ENCODE data around the gene ASPRV1.
A peak's percentile ranks its signal among the peaks of the same experiment; 100 is the strongest.
"Not testable (repeated sequence)": the region's sequence is repeated elsewhere in the genome, so short reads cannot be mapped to it uniquely, and the experiment has no call there.

ASPRV1 gene

GRCh38 chr2:69965756-69966445 lies 4.5 kb upstream of the ASPRV1 start:
- peak in 1 of 10 donors; percentile 57 for DNase-seq
- intact Hi-C loops (cut with DNase I), result no loop called here

- peak in 1 of 10 donors; percentile 13 for DNase-seq
- intact Hi-C loops (cut with DNase I), result no loop called here
Observed at GRCh38 chr2:69964353-69964841, 3.0 kb upstream of the ASPRV1 start.

GRCh38 chr2:69962986-69963730 lies 1.7 kb upstream of the ASPRV1 start:
- peak in 1 of 10 donors; percentile 47 for DNase-seq
- intact Hi-C loops (cut with DNase I), result no loop called here

GRCh38 chr2:69960821-69961220 lies 610 bp downstream of the ASPRV1 start:
- intact Hi-C loops (cut with DNase I), result no loop called here
- DNase-seq, result peak in 1 of 10 donors; percentile 79

DNA sequence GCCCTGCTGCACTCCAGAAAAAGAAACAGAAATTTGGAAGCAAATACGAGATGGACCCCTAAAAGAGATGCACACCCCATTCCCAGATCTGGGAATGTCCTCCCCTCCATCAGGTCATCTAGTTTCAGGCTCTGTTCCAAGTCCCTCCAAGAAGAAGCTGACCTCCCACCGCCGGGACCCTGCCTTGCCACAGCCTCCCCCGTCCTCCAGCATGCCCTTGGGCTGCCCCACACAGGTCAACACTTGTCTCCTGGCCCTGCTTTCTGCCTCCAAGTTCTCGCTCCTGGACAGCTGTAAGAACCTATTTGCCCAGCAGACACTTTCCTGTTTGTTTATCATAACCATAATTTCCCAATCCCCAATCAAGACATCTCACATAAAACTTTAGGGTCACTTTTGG lies 2.0 kb downstream of the ASPRV1 start:
- intact Hi-C loops (cut with DNase I), result no loop called here
- DNase-seq, result peak in 1 of 10 donors; percentile 44

GRCh38 chr2:69958480-69958879 lies 3.0 kb downstream of the ASPRV1 start:
- intact Hi-C loops (cut with DNase I), result no loop called here
- DNase-seq, result peak in 1 of 10 donors; percentile 11

GRCh38 chr2:69957965-69958364 lies 3.5 kb downstream of the ASPRV1 start:
- DNase-seq, result no peak
- intact Hi-C loops (cut with DNase I), result no loop called here

DNA sequence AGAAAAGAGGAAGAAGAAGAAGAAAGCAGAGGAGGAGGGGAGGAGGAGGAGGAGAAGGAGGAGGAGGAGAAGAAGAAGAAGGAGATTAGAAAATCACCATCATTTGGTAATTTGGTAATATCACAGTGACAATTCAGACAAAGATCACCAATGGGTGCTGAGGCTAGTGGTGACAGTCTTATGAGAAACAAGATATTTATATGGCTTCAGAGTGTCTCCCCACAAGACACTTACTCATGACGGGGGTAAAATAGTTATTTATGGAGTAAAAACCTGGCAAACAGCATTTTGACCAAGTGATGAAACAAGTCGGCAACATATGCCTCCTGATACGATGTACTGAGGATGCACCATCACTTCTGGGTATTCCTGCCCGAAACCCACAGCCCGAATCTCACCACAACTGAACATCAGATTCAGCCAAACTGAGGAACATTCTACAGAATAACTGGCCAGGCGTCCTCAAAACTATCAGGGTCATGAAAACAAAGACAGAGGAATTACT lies 4.9 kb downstream of the ASPRV1 start:
- DNase-seq, result no peak
- intact Hi-C loops (cut with DNase I), result no loop called here

DNA sequence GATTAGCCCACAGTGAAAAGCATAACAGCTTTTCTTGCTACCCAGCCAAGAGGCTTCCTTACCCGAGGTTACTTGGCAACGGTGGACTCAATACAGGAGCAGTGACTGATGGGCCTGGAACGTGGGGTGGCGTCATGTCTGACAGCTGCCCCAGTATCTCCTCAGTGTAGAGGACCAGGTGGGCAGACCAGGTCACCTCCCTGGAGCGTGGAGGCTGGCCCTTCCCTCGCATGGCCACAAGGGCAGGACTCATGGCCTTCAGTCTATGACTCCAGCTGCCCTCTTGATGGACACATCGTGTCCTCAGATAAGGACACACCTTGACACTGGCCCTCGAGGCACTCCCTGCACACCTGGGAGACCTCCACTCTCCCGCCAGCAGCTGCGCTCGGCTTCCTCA lies 6.4 kb downstream of the ASPRV1 start:
- intact Hi-C loops (cut with DNase I), result no loop called here
- DNase-seq, result no peak

DNA sequence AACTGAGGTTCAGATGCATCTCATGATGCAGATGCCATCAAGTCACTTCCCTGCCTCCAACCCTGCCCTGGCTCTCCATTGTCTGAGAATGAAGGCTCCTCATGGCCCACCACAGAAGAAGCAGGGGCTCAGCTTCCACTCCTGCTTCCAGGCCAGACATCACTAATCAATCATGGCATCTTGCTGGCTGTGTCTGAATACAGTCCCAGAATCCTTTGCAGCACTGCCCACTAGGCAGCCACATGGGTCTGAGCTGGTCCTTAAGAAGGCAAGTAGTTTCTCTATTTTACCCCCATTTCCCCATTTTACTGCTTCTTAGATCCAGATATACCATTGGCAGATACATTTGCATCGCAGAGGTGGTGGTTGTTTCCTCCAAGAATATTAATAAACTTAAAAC lies 7.3 kb downstream of the ASPRV1 start:
- no peak for DNase-seq

DNA sequence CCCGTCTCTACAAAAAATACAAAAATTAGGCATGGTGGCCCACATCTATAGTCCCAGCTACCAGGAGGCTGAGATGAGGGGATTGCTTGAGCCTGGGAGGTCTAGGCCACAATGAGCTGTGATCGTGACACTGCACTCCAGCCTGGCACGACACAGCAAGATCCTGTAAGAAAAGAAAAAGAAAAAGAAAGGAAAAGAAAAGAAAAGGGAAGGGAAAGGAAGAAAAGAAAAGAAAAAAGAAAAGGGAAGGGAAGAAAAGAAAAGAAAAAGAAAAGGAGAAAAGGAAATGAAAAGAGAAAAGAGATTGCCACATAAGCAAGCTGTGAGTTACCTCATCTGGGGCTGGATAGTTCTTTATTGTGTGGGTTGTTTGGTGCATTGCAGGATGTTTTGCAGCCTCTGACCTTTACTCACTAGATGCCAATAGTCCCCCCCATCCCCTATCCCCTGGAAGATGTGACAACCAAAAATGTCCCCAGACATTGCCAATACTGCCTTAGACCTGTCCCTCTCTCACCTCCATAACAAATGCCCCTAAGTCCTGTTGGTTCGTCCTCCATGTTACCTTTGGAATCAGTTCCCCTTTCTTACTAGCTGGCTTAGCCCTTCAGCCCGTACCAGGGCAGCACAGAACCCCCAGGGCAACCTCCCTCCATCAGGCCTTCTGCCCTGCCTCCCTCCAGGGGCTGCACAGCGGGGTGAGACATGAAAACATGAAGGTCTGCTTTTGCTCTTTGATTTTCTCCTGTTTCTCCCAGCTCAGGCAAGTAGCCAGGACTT lies 8.9 kb downstream of the ASPRV1 start:
- intact Hi-C loops (cut with DNase I), result no loop called here
- DNase-seq, result no peak

More for the DNA sequence above, 7.3 kb downstream of the ASPRV1 start:
- intact Hi-C loops (cut with DNase I), result no loop called here

- intact Hi-C loops (cut with DNase I); DNase-seq: not testable (repeated sequence)
Observed at GRCh38 chr2:69950671-69951070, 10.8 kb downstream of the ASPRV1 start.

DNA sequence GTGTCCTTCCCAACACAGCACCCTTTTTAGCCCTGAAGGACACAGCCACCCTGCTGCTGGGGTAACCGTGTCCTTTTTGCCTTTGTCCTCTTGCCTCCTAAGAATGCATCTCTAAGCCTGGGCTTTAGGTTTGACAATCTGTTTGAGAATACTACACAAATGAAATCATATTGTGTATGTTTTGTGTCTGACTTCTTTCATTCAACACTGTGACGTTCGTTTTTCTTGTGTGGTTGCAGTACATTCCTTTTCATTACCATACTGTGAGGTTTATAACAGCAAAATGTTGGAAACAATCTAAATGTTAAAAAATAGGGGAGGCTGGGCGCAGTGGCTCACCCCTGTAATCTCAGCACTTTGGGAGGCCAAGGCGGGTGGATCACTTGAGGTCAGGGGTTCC lies 11.2 kb downstream of the ASPRV1 start:
- DNase-seq, result no peak
- intact Hi-C loops (cut with DNase I), result no loop called here

DNA sequence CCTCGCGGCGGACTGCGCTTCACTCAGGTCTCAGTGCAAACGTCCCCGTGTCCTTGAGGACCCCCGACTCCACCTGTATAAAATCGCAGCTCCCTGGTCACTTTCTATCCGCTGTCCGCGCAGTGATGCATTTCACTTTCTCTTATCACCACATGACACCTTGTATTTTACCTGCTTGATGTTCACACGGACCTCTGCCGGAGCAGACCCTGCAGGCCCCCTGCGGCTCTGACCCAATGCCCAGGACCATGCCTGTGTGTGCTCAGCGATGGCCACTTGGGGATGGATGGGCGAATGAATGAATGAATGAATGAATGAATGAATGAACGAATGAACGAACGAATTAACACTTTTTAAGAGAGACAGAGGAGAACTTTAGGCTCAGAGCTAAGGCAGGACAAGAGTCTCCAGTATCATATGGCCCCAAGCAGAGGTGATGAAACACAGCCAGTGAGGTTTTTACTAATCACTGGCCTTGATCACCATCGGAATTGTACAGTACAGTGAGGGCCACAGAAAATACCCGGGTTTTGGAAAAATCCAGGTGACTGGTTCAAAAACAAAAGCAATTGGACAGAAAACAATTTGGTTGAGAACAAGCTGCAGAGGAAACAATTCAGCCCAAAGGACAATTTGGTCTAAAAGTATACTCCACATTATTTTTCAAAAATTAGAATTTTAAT lies 12.3 kb downstream of the ASPRV1 start:
- intact Hi-C loops (cut with DNase I), result no loop called here
- DNase-seq, result no peak

DNA sequence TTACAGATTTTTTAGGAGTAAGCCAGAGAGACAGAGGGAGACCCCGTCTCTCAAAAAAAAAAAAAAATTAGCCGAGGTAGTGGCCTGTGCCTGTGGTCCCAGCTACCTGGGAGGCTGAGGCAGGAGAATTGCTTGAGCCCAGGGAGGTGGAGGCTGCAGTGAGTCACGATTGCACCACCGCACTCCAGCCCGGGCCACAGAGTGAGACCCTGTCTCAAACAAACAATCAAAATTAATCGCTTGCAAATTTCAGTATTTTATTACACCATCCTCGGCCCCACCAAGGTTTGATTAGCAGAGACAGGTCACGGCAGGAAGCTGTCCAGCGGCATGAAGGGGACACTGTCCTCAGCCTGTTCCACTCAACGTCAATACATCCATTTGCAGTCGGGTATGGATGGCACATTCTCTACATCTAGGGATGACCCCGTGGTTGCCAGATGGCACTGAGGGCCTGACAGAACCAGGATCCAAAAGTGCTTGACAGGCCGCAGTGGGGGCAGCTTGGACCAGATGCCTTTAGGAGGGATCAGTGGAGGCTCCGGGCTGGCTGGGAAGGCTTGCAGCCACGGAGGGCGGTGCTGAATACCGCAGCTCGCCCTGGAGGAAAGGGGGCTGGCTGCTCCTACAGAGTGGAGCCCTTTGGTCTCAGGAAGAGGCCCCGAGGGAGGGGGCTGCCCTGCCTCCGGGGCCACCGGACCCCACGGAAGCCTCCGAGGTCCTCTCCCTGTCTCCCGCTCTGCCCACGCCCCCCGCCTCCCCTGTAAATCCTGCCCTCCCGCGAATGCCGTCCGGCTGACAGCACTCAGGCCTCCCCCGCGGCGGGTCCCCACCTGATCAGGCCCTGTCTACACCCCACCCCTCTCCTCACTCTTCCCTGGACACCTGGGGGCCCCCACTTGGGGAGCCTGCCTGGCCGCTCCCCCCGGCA lies 13.1 kb downstream of the ASPRV1 start:
- no peak for DNase-seq
- intact Hi-C loops (cut with DNase I), result no loop called here

DNA sequence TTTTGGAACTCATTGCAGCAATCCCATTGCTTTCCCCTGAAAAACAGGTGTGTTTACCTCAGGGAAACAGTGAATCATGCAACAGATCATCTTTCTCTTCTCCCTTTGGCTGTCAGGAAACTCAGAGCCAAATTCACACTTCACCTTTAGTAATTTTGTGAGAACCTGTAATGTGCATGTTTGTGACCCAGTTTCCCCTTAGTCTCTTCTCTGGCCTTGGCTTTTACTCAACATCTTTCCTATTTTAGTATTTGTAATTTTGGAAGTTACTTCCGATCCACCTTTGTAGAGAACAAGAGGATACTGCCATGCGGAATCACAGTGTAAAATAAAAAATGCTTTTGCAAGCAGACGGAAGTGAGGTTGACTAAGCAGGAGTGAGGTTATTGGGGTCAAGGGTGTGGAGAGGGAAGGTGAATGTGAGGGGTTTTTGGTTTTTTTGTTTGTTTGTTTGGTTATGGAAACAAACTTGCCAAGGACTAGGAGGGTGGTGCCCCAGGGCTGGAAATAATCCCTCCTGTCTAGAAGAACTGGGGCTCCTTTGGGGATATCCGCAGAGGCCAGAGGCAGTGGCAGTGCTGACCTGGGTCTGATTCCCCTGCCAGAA lies 14.0 kb downstream of the ASPRV1 start:
- no peak for DNase-seq
- intact Hi-C loops (cut with DNase I), result no loop called here

DNA sequence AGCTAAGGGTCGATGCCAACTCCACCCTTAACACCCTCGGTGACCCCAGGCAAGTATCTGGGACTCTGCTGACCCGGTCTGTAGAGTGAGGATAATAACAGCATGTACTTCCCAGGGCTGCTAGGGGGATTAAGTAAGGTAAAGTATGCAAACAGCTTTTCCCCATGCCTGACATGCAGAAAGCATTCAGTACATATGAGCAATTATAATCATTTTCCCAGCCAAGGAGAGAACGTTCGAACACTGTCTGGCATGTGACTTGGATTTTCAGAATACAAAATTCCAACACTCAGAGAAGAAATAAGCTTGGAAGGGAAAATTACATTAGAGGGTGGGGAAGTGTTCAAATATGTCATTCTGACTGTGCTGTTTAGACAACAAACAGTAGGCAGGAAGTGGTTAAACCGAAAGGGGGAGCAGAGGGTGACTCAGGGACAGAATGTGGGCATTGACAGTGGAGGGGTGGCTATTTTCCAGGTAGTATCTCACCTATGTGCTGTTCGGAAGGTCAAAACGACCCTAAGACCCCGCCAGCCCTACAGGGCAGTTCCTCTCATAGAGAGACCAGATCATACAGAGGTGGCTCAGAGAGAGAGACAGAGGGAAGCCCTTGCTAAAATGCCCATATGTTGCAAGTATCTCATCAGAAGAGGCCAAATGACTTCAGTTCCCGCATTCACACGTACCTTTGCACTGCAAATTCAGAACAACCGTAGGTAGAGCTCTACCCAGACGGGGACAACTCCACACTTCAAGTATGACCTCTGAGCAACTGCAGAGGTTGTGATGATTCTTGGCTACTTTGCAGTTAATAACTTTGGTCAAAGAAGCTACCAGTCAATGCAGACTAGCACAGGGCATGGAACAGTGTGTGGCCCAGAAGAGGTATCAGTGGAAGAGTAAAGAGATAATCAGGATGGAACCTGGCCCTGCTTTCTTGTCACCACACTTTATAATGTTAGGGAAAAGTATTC lies 14.8 kb downstream of the ASPRV1 start:
- DNase-seq, result no peak
- intact Hi-C loops (cut with DNase I), result no loop called here

- DNase-seq, result no peak
- intact Hi-C loops (cut with DNase I), result no loop called here
Observed at GRCh38 chr2:69945941-69946340, 15.5 kb downstream of the ASPRV1 start.
